Measurements from ENCODE around the gene SUV39H2. TPM values are rescaled to one million over a fixed set of nuclear protein-coding genes. Genes with fewer than 3 reads are reported as not detected.

SUV39H2 gene, protein sequence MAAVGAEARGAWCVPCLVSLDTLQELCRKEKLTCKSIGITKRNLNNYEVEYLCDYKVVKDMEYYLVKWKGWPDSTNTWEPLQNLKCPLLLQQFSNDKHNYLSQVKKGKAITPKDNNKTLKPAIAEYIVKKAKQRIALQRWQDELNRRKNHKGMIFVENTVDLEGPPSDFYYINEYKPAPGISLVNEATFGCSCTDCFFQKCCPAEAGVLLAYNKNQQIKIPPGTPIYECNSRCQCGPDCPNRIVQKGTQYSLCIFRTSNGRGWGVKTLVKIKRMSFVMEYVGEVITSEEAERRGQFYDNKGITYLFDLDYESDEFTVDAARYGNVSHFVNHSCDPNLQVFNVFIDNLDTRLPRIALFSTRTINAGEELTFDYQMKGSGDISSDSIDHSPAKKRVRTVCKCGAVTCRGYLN
- 46.7 and 47.5 TPM in 2 replicates for total RNA-seq

DNA sequence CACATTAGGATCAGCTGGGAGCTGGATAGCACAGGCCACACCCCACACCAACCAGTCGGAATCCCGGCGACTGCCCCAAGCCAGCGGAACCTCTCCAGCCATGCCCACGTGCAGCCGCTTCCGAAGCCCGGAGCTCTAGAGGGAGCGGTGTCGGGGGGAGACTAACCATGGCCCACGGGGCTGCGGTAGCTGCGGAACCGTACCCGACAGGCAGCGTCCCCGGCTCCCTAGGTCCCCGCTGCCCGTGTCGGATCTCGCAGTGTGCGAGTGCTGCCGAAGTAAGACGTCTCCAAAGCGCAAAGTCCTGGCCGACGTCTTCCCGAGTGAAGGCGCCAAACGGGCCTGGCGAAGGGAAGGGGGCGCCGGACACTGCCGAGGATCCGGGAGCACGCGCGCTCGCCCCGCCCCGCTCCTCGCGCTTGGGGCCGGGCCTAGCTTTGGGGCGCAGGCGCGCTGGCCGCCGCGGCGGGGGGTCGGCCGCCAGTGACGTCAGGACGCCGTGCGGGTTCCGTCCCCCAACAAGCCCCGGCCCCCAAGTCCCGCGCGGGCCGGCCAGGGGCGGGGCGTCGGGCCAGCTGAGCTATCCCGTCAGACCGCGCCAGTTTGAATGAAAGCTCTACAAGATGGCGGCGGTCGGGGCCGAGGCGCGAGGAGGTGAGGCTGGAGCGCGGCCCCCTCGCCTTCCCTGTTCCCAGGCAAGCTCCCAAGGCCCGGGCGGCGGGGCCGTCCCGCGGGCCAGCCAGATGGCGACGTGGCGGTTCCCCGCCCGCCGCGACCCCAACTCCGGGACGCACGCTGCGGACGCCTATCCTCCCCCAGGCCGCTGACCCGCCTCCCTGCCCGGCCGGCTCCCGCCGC is at the start of gene SUV39H2:
TSS of gene SUV39H2 (plus strand) at position 601 of the 858 bp plus-strand sequence. CDS start at position 624, 23 bp downstream.
- DNase-seq, result peak; percentile 99
- Mint-ChIP-seq H3K27me3 (no peaks in the 10 kb centered on the region), H3K36me3 (ENCODE audit: low read depth) (peaks cover 18% of the 10 kb centered on the region), H3K9me3 (no peaks in the 10 kb centered on the region), H3K4me3 (peak within 1 kb of the TSS; percentile 96), H3K4me1 (peaks cover 30% of the 10 kb centered on the region), H3K27ac (peak within 1 kb of the TSS; percentile 92)
- intact Hi-C loops (cut with micrococcal nuclease), result loop anchor here (1.0 to 10.0 kb wide), 9 partner anchors 40 to 1094 kb away; partner anchors contain the start of genes CDNF, DCLRE1C, HSPA14 and MEIG1

DNA sequence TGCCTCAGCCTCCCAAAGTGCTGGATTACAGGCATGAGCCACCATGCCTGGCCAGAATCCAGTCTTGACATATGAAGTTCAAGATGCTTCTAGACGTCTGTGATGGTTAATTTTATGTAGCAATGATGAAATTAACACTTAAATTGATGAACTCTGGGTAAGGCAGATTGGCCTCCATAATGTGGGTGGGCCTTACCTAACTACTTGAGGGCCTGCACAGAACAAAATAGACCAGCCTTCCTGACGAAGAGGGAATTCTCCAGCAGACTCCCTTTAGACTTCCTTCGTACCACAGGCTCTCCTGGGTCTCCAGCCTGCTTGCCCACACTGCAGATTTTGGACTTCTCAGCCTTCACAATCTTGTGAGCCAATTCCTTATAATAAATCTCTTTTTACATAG is 45.6 kb upstream of the SUV39H2 start:
- intact Hi-C loops (cut with micrococcal nuclease), result no loop called here
- no peaks in the 10 kb centered on the region for H3K9me3 Mint-ChIP-seq
- no peaks in the 10 kb centered on the region for H3K27me3 Mint-ChIP-seq
- peaks cover 8% of the 10 kb centered on the region for H3K4me1 Mint-ChIP-seq
- H3K27ac Mint-ChIP-seq, result no peak overlapping the region
- H3K4me3 Mint-ChIP-seq, result no peak overlapping the region
- DNase-seq, result no peak
- H3K36me3 Mint-ChIP-seq (ENCODE audit: low read depth), result peaks cover 2% of the 10 kb centered on the region

DNA sequence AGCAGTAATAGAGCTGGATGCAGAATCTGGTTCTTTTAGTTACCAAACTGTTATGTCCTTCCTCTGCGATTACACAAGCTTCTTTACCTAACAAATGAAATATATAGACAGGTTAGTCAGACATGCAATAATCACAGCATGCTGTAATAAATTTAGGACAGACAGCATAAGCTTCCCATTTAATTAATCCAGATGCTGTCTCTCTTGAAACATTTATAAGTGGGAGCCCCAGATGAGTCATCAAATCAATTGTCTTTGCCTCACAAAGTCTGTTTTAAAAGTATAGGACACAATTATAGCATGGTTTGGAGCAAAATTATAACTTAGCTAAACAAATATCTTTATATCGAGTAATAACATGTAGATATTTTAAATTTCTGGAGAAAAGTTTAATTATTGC is 42.5 kb upstream of the SUV39H2 start:
- H3K9me3 Mint-ChIP-seq, result no peaks in the 10 kb centered on the region
- H3K4me3 Mint-ChIP-seq, result no peak overlapping the region
- intact Hi-C loops (cut with micrococcal nuclease), result loop anchor here (5.0 kb wide), 1 partner anchor 274 kb away; no protein-coding TSS in a partner anchor
- H3K36me3 Mint-ChIP-seq (ENCODE audit: low read depth), result peaks cover 21% of the 10 kb centered on the region
- H3K4me1 Mint-ChIP-seq, result peaks cover 18% of the 10 kb centered on the region
- no peaks in the 10 kb centered on the region for H3K27me3 Mint-ChIP-seq
- no peak overlapping the region for H3K27ac Mint-ChIP-seq
- no peak for DNase-seq

DNA sequence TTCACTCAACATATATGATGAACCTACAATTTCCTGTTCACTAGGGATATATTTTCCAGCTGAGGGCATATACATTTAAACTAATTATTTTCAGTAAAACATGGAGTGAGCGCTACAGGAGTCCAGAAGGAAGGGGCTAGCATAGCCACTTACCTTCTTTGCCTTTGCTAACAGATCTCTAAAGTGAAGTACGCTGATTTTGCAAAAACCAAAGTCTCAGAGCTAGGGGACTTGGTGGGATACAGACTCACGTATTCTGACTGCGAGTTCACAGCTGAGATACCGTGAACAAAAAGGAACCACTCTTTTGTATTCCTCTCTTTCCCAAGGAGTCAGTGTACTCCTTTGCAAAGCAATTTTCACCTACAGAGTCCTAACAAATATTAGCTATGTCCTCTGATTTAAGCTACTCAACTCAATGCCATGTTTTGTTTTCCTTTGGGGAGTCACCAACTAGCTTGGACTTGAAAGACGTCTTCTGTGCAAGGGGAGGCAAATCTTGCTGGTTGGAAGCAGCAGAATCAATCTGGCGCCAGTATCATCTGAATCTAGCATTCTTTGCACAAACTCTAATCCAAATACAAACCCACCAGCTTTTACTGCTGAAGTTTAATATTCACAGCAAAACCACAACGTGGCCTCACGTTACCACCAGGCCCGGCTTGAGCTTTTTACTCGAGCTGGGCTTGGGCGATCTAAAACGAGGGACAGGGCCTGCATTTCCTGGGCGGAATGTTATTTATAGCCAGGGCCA is 41.5 kb upstream of the SUV39H2 start:
- H3K4me3 Mint-ChIP-seq, result peak overlapping the region; percentile 92
- peaks cover 30% of the 10 kb centered on the region for H3K36me3 Mint-ChIP-seq (ENCODE audit: low read depth)
- H3K9me3 Mint-ChIP-seq, result no peaks in the 10 kb centered on the region
- intact Hi-C loops (cut with micrococcal nuclease), result loop anchor here (5.0 kb wide), 1 partner anchor 275 kb away; no protein-coding TSS in a partner anchor
- peak overlapping the region; percentile 96 for H3K27ac Mint-ChIP-seq
- peak; percentile 61 for DNase-seq
- peaks cover 18% of the 10 kb centered on the region for H3K4me1 Mint-ChIP-seq
- no peaks in the 10 kb centered on the region for H3K27me3 Mint-ChIP-seq

DNA sequence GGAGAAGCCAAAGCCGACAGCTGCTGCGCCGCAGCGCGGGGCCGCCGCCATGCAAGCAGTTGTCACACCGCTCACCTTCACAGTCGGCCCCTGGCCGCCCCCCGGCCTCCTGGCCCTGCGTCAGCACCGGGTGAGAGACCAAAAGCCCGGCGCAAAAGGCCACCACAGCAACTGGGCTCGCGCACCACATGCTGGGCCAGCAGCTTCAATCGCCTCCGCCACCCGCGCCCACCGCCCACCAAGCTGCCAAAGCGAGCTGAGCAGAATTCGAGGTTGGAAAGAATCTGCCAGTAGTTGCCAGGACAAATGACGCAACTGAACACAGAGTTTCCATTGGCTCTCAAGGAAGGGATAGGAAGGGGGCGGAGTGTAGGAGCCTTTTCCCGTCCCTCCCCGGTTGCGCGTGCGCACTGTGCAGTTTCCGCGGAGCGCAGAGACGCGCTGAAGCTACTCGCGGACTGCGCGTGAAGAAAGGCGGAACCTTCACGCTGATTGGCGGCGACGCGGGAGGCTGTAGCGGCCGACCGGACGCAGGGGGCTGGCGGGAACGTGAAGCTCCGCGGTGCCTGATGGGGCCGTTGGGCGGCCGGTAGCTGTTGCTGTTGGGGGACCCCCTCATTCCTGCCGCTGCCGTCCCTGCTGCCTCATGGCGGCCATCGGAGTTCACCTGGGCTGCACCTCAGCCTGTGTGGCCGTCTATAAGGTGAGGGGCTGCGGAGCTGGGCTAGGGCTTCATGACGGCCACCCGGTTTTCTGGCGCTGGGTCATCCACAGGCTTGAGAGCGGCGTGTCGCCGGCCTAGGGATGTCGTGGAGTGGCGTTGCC is 40.7 kb upstream of the SUV39H2 start, which contains the start of the genes CDNF, HSPA14 and MSANTD7:
TSS of gene CDNF (minus strand) at position 281 of the 825 bp plus-strand sequence. CDS start at position 190, 91 bp downstream.
TSS of gene HSPA14 (plus strand) at position 550 of the 825 bp plus-strand sequence. CDS start at position 647, 97 bp downstream.
TSS of gene MSANTD7 (plus strand) at position 550 of the 825 bp plus-strand sequence. CDS start 3,979 bp downstream, outside the sequence.
- Mint-ChIP-seq H3K9me3 (no peaks in the 10 kb centered on the region), H3K27me3 (no peaks in the 10 kb centered on the region), H3K27ac (peak within 1 kb of the TSS; percentile 96), H3K36me3 (ENCODE audit: low read depth) (peaks cover 36% of the 10 kb centered on the region), H3K4me1 (peaks cover 18% of the 10 kb centered on the region), H3K4me3 (peak within 1 kb of the TSS; percentile 92)
- DNase-seq, result peak; percentile 100
- intact Hi-C loops (cut with micrococcal nuclease), result loop anchor here (1.0 to 5.0 kb wide), 8 partner anchors 40 to 339 kb away; partner anchors contain the start of genes DCLRE1C, RPP38 and SUV39H2

DNA sequence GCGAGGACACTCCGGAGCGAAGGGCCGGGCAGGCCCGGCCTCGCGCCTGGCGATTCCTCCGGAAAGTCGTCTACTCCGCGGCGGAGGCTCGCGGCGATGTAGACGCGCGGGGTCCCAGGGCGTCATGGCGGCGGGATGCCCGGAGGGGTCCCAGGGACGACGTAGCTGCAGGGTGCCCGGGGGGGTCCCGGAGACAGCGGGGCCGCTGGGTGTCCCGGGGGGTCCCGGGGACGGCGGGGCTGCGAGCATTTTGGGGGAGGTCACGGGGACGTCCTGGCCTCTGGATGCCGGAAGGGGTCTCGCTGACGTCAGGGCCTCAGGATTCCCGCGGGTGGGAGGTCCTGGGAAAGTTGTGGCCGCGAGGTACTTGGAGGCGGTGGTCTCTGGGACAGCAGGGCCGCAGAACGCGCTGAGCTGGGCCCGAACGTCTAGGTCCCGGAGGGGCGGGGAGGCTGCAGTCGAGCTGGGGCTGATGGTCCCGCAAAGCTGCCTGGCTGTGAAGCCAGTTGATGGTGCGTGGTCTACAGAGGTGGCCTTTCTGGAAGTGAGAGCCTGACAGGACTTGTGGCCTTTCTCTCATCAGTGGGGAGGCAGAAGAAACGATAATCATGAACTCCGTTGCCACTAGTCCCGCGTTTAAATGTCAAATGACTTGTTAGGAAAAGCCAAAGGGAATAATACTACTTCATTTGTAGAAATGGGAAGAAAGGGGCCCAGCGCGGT is 39.9 kb upstream of the SUV39H2 start:
- peak overlapping the region; percentile 96 for H3K27ac Mint-ChIP-seq
- peak overlapping the region; percentile 92 for H3K4me3 Mint-ChIP-seq
- H3K9me3 Mint-ChIP-seq, result no peaks in the 10 kb centered on the region
- no peaks in the 10 kb centered on the region for H3K27me3 Mint-ChIP-seq
- H3K4me1 Mint-ChIP-seq, result peaks cover 18% of the 10 kb centered on the region
- peak; percentile 79 for DNase-seq
- intact Hi-C loops (cut with micrococcal nuclease), result loop anchor here (1.0 to 5.0 kb wide), 8 partner anchors 40 to 340 kb away; partner anchors contain the start of genes DCLRE1C, RPP38 and SUV39H2
- H3K36me3 Mint-ChIP-seq (ENCODE audit: low read depth), result peaks cover 40% of the 10 kb centered on the region

DNA sequence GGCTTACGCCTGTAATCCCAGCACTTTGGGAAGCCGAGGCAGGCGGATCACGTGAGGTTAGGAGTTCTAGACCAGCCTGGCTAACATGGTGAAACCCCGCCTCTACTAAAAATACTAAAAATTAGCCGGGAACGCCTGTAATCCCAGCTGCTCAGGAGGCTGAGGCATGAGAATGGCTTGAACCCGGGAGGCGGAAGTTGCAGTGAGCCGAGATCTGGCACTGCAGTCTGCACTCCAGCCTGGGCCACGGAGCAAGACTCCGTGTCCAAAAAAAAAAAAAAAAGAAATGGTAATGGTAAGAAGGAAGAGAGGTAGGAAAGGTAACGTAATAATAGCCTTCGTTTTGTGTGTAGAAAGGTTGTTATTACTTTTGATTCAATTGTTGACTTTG is 39.4 kb upstream of the SUV39H2 start:
- Mint-ChIP-seq H3K4me3 (peak overlapping the region; percentile 92), H3K27me3 (no peaks in the 10 kb centered on the region), H3K36me3 (ENCODE audit: low read depth) (peaks cover 45% of the 10 kb centered on the region), H3K27ac (peak overlapping the region; percentile 85), H3K9me3 (no peaks in the 10 kb centered on the region), H3K4me1 (peaks cover 21% of the 10 kb centered on the region)
- DNase-seq, result peak; percentile 62
- intact Hi-C loops (cut with micrococcal nuclease), result loop anchor here (2.0 to 5.0 kb wide), 4 partner anchors 258 to 340 kb away; partner anchors contain the start of gene RPP38

DNA sequence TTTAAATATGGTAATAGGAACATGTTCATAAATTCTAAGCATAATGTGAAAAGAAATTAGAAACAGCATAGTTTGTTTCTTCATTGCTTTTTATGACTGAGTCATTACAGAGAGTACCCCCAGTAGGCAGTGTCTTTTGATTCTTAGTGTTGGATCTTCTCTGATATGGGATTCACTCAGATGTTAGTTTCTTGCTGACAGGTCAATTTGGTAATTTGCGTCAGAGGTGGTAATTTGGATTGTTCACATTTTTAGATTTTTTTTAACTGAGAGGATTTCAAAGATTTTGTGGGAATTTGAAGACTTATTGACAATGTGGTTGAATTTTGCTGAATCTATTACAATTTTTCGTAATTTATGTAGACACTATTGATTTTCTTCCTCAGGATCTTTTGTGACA is 38.5 kb upstream of the SUV39H2 start:
- intact Hi-C loops (cut with micrococcal nuclease), result no loop called here
- no peak for DNase-seq
- no peaks in the 10 kb centered on the region for H3K27me3 Mint-ChIP-seq
- peak overlapping the region; percentile 66 for H3K4me3 Mint-ChIP-seq
- peak overlapping the region; percentile 28 for H3K27ac Mint-ChIP-seq
- peaks cover 53% of the 10 kb centered on the region for H3K36me3 Mint-ChIP-seq (ENCODE audit: low read depth)
- no peaks in the 10 kb centered on the region for H3K9me3 Mint-ChIP-seq
- H3K4me1 Mint-ChIP-seq, result peaks cover 23% of the 10 kb centered on the region

DNA sequence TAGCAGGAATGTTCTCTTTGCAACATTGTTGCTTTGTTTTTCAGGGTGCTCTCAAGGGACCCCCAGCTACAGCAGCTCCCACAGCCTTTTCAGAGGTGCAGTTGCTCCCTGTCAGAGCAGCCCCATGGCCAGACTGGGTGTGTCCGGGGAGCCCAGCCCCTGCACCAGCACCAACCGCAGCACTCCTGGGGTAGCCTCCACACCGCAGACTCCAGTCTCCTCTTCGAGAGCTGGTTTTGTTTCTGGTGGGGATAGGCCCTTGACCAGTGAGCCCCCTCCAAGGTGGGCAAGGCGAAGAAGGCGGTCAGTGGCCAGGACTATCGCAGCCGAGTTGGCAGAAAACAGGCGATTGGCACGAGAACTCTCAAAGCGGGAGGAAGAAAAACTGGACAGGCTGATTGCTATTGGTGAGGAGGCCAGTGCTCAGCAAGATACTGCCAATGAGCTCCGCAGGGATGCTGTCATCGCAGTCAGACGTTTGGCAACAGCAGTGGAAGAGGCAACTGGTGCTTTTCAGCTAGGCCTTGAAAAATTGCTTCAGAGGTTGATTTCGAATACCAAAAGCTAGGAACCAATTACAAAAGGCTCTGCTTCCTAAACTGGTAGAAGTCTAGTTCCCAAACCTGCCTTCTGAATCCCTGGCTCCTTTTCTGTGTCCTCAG is 35.2 kb upstream of the SUV39H2 start:
- Mint-ChIP-seq H3K4me1 (peaks cover 17% of the 10 kb centered on the region), H3K9me3 (no peaks in the 10 kb centered on the region), H3K27me3 (no peaks in the 10 kb centered on the region), H3K4me3 (no peak overlapping the region), H3K27ac (no peak overlapping the region), H3K36me3 (ENCODE audit: low read depth) (peaks cover 52% of the 10 kb centered on the region)
- no peak for DNase-seq
- intact Hi-C loops (cut with micrococcal nuclease), result no loop called here

DNA sequence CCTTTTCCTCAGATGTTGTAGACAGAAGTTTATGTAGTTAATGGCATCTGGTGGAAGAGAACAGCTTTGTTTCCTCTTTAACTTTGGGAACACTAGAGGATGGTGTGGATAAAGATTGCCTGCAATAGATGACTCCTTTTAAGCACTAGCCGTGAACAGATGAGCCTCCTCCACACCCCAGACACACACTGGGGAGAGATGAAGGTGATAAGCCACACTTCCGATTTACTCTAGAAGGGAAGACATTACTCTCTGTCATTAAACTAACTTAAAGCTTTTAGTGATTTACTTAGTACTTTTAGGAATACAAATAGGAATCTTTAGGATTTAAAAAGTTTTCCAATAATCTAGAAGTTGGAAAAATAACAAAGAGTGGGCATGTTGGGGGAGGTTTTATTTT is 33.7 kb upstream of the SUV39H2 start:
- intact Hi-C loops (cut with micrococcal nuclease), result no loop called here
- Mint-ChIP-seq H3K9me3 (no peaks in the 10 kb centered on the region), H3K4me1 (peaks cover 12% of the 10 kb centered on the region), H3K36me3 (ENCODE audit: low read depth) (peaks cover 50% of the 10 kb centered on the region), H3K27ac (no peak overlapping the region), H3K4me3 (no peak overlapping the region), H3K27me3 (no peaks in the 10 kb centered on the region)
- no peak for DNase-seq

DNA sequence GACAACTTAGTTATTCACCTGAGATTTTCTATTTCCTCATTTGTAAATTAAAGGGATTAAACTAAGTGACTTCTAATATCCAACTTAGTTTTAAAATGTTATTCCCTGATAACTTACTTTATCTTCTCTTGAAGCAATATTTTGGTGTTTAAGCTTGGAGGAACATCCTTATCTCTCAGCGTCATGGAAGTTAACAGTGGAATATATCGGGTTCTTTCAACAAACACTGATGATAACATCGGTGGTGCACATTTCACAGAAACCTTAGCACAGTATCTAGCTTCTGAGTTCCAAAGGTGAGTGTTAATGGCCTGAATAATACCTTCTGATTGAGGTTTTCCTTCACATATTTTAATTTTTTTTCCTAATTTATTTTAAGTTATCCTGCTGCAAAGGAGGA is 26.4 kb upstream of the SUV39H2 start:
- Mint-ChIP-seq H3K4me1 (peaks cover 2% of the 10 kb centered on the region), H3K36me3 (ENCODE audit: low read depth) (peaks cover 44% of the 10 kb centered on the region), H3K4me3 (no peak overlapping the region), H3K27ac (no peak overlapping the region), H3K9me3 (no peaks in the 10 kb centered on the region), H3K27me3 (no peaks in the 10 kb centered on the region)
- intact Hi-C loops (cut with micrococcal nuclease), result no loop called here
- DNase-seq, result no peak
